HG03139 (cell line): ENCODE results near the gene ZBED1.
"Not testable (repeated sequence)": the region's sequence is repeated elsewhere in the genome, so short reads cannot be mapped to it uniquely, and the experiment has no call there.

Experiments used
- ATAC-seq: cut with Tn5 transposase; IDR thresholded peaks from one replicate; pipeline ENCODE4 v1.9.1; 2021; ENCODE audit not compliant: unreplicated experiment

Gene ZBED1

GRCh38 chrX:2500803-2501558 lies at the start of gene ZBED1, which contains the start of gene DHRSX:
ZBED1 (minus strand) TSS chrX:2500976; CDS start chrX:2490719, 10,257 bp downstream.
DHRSX (minus strand) TSS chrX:2500976; CDS start chrX:2500925, 51 bp downstream.
- peak; percentile 39 for ATAC-seq

GRCh38 chrX:2549876-2550275 lies 49.1 kb upstream of the ZBED1 start:
- no peak for ATAC-seq

GRCh38 chrX:2548711-2549423 lies 48.1 kb upstream of the ZBED1 start:
- ATAC-seq: no peak

GRCh38 chrX:2547736-2548135 lies 47.0 kb upstream of the ZBED1 start:
- no peak for ATAC-seq

DNA sequence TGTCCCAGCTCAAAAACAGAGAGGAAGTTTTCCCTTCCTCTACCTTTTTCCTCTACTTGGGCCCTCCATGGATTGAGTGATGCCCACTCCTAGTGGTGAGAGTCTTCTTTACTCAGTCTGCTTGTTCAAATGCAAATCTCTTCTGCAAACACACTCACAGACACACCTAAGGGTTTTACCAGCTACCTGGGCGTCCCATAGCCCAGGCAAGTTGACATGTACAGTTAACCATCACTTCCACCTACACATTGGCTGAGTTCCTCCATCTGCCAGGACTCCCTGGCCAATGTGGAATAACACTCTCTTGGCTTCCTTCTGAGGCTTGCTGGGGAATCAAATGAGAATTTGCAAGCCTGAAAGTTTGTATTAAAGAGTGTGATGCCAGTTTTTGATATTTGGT lies 45.7 kb upstream of the ZBED1 start:
- ATAC-seq: no peak

DNA sequence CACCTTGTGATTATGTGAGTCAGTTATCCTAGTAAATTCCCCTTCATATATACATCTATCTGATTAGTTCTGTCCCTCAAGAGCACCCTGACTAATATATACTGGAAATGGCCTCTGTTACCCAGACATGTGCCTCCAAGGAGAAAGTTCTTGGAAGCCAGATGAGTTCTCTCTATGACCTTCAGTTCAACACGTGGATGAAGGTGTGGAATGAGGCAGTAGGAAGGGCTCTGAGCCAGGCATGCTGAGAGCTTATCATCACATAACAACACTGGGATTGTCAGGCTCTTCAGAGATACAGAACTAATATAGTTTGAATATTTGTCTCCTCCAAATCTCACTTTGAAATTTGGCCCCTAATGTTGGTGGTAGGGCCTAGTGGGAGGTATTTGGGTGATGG lies 44.4 kb upstream of the ZBED1 start:
- no peak for ATAC-seq

DNA sequence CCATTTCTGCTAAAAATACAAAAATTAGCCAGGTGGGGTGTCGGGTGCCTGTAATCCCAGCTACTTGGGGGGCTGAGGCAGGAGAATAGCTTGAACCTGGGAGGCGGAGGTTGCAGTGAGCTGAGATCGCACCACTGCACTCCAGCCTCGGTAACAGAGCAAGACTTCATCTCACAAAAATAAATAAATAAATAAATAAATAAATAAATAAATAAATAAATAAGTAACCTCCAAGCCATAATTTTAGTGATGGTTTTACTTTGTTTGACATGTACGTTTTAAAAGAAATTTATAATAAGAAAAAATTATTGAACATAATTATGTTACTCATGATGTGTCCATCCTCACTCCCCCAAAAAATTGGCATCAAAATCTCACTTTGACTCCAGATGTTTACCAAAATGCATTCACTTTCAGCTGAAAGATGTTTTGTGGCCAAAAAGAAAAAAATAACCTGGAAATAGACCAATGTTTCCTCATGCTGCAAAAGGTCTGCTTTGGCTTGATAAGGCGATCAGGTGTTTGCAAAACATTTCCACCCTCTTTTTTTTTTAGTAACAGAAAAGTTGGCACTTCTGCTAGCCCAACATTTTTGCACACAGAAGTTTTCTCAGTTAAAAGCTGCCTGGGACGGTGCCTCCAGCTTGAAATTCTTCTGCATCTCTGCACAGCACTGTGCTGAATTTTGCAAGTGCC lies 42.2 kb upstream of the ZBED1 start:
- ATAC-seq: no peak

- no peak for ATAC-seq
Observed at GRCh38 chrX:2541603-2542002, 40.8 kb upstream of the ZBED1 start.

DNA sequence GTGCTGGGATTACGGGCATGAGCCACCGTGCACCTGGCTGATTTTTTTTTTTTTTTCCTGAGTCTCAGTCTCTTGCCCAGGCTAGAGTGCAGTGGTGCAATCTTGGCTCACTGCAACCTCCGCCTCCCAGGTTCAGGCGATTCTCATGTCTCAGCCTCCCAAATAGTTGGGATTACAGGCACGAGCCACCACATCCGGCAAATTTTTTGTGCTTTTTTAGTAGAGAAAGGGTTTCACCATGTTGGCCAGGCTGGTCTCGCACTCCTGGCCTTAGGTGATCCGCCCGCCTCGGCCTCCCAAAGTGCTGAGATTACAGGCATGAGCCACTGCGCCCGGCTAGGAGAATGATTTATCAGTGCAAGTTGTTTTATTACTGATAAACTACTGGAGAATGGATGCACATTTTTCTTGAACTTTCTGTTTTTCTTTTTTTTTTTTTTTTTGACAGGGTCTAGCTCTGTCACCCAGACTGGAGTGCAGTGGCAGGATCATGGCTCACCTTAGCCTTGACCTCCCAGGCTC lies 39.7 kb upstream of the ZBED1 start:
- ATAC-seq: no peak

DNA sequence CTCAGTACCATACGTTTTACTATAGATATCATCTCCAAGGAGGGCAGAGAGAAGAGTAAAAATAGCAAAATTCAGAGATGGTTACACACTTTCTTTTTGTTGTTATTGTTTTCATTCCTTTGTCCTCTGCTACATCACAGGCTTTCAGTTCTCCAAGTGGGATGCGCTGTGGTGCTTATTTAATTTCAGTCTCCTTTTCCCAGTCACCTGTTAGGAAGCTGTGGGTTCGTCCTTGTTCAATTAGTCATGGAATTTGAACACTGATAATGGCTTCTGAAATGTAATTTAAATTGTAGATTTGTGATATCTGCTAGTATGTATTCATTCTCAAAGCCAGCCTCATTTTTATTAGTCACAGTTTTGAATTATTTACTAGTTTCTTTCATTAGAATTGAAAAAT lies 38.8 kb upstream of the ZBED1 start:
- no peak for ATAC-seq

DNA sequence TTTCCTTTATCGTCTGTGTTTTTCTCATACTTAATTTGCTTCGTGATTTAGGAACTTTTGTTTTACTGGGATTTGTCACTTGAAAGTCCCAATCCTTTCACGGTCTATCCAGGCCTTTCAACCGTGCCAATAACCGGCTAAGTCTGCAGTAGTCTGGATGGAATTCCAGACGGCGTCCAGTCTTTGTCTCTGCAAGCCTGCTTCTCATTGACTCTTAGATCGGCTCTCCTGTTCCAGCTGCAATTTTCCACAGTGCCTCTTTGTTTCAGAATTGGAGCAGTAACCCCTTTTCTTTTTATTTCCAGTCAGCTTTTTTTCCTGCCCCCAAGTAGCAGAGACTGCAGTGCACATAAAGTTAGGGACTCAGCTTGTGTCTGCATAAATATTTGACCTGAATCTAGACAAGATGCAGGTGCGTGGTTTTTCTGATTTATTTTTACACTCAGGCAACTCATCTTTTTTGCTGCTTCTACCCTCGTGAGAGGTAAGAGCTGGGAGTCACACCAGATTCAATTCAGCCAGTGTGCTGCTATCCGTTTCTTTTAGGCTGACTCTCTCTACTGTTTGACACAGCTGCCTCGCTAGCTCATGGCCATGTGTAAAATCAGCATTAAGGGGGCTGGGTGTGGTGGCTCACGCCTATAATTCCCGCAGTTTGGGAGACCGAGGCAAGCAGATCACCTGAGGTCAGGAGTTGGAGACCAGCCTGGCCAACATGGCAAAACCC lies 37.4 kb upstream of the ZBED1 start:
- no peak for ATAC-seq

- ATAC-seq: no peak
Observed at GRCh38 chrX:2536974-2537373, 36.2 kb upstream of the ZBED1 start.

DNA sequence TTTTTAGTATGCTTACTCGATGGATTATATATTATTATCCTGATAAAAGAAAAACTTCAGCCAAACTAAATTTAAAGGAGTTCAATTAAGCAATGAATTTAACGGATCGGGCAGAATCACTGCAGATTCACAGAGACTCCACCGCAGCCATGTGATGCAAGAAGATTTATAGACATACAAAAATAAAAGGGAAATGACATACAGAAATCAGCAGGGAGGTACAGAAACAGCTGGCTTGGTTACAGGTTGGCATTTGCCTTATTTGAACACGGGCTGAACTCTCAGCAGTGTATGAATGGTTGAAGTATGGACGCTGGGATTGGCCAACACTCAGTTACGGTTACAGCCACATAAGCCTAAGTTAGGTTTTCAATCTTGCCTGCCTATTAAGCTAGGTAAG lies 35.4 kb upstream of the ZBED1 start:
- no peak for ATAC-seq

- ATAC-seq: not testable (repeated sequence)
Observed at GRCh38 chrX:2534261-2535021, 33.7 kb upstream of the ZBED1 start.

DNA sequence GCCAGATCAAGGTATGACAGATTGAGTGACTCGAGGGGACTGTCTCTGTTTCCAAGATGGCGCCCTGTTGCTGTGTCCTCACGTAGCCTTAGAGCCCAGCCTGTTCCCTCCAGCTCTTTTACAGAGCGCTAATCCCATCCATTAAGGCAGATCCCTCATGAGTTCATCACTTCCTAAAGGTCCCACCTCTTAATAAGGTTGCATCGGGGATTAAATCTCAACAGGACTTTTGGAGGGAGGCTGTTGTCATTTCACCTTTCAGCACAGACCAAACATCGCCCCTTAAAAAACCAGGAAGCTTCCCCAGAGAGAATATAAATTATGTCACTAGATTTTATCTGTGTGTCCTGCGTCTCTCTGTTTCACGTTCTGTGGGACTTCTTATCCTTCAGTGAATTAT lies 32.6 kb upstream of the ZBED1 start:
- no peak for ATAC-seq

GRCh38 chrX:2526390-2526789 lies 25.6 kb upstream of the ZBED1 start:
- no peak for ATAC-seq

DNA sequence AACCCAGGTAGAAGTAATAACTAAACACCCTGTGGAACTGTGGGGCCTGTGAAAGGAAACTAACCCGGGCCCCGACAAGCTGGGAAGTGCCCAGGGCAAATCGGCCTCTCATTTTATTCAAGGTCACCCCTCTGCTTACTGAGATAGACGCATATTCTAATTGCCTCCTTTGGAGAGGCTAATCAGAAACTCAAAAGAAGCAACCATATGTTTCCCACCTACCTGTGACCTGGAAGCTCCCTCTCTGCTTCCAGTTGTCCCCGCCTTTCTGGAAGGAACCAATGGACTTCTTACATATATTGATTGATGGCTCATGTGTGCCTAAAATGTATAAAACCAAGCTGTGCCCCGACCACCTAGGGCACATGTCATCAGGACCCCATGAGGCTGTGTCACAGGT lies 23.1 kb upstream of the ZBED1 start:
- no peak for ATAC-seq

GRCh38 chrX:2521927-2522386 lies 21.2 kb upstream of the ZBED1 start:
- peak; percentile 7 for ATAC-seq

DNA sequence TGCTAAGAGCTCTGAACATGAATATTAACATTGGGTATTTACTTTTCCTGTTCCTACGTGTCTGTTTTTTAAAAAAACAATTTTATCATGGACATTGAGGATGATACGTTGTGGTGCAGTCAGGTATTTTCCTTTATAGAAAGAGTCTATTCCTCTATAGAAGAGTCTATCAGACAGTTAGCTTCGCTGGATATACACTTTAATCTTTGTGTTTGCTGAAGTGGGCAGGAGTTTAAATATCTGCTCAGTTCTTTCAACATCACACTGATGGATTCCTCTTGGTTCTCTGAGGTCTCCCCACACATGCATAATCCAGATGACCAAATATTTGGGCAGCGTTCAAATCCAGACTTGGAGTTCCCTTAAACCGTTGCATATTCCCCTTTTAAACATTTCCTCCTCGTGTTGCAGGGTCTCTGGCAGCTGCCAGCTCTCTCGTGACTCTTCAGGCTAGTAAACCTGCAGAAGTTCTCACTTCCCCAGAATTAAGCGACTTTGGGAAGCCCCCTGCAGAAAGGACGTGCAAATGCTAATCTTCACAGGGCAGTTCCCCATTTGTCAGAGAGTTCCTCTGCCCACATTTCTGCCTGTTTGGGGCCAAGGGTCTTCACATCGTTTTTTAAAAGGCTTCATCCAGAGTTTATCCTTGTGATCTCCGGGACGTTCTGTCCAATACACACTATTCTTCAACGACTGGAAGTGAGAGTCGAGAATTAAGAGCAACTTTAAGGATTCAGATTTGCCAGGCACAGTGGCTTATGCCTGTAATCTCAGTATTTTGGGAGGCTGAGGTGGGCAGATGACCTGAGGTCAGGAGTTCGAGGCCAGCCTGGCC lies 20.5 kb upstream of the ZBED1 start:
- ATAC-seq: peak; percentile 70
